VCaP (cell line): ENCODE results near the gene RND1.

Source experiments
- H3K27ac ChIP-seq: fragments of 450-650 bp; 2 replicates; pipeline ENCODE4 v1.5.1; 2017
- CTCF ChIP-seq: fragments of 450-650 bp; conservative IDR thresholded peaks from 2 replicates; pipeline ENCODE4 v1.5.1; 2017; ENCODE audit warnings: mild to moderate bottlenecking, moderate library complexity

Gene RND1

GRCh38 chr12:48823281-48823680 lies 42.4 kb downstream of the RND1 start:
- TF ChIP-seq CTCF, result no peak
- no peak overlapping the region for H3K27ac ChIP-seq

- no peak overlapping the region for H3K27ac ChIP-seq
- no peak for TF ChIP-seq CTCF
Observed at GRCh38 chr12:48822711-48823110, 43.0 kb downstream of the RND1 start.

GRCh38 chr12:48822139-48822538 lies 43.5 kb downstream of the RND1 start:
- no peak for TF ChIP-seq CTCF
- no peak overlapping the region for H3K27ac ChIP-seq

GRCh38 chr12:48819986-48820725 lies 45.5 kb downstream of the RND1 start:
- TF ChIP-seq CTCF, result no peak

GRCh38 chr12:48818831-48819590 lies 46.7 kb downstream of the RND1 start:
- peak overlapping the region; percentile 79; the same call in 1 of the 2 replicates for H3K27ac ChIP-seq
- no peak; the same call in 1 of the 2 replicates for TF ChIP-seq CTCF

More at GRCh38 chr12:48819986-48820725, 45.5 kb downstream of the RND1 start:
- H3K27ac ChIP-seq, result no peak overlapping the region

- peak within 1 kb of the TSS; percentile 79; the same call in 1 of the 2 replicates for H3K27ac ChIP-seq
- no peak for TF ChIP-seq CTCF
Observed at GRCh38 chr12:48817873-48818830, 47.5 kb downstream of the RND1 start, which contains the start of gene CACNB3. Gene CACNB3 (plus strand): TSS chr12:48818496. CDS start chr12:48818930, 434 bp downstream.
